NB4 (cell line): ENCODE measurements around the gene ARMC12.
"Not testable (repeated sequence)": the region's sequence is repeated elsewhere in the genome, so short reads cannot be mapped to it uniquely, and the experiment has no call there.

Experiments used
- DNase-seq: peaks from one replicate; pipeline ENCODE4 v3.0.0; 2010; ENCODE audit warnings: low read depth
- H3K4me3 ChIP-seq: one replicate; pipeline ENCODE4 v1.5.1; 2011; ENCODE audit warnings: mild to moderate bottlenecking, low read depth, low read length, moderate library complexity
- MYC ChIP-seq: IDR thresholded peaks from 2 replicates; pipeline ENCODE4 v1.6.1; 2011; ENCODE audit warnings: low read depth, low read length
- POLR2A ChIP-seq: IDR thresholded peaks from 2 replicates; pipeline ENCODE4 v1.6.1; 2011; ENCODE audit warnings: mild to moderate bottlenecking; ENCODE audit not compliant: insufficient read length; ENCODE audit errors: extremely low read depth
- TF ChIP-seq, protein P1 (sequence below): IDR thresholded peaks from one replicate; pipeline ENCODE4 v1.5.1; 2012; ENCODE audit warnings: low read depth, low read length
- TF ChIP-seq, protein P2 (sequence below): IDR thresholded peaks from 2 replicates; pipeline ENCODE4 v1.6.1; 2011; ENCODE audit warnings: low read depth, low read length

Gene ARMC12

DNA sequence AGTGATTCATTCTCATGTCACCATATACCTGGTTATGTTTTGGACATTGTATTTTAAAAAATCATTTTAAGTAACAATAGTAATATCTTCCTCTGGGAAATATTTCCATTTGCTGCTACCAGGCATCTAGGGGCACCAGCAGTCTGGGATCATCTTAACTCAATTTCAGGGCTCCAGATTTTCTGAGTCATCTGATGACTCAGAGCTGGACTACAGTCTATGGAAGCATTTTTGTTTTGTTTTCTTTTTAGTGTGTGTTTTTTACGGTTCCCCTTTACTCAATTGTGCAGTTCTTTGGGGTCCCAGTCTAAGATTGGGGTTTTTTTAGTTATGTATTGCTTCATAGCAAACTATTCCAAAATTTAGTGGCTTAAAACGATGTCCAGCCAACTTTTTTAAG is 42.4 kb upstream of the ARMC12 start:
- no peak overlapping the region for H3K4me3 ChIP-seq
- TF ChIP-seq, protein P1, sequence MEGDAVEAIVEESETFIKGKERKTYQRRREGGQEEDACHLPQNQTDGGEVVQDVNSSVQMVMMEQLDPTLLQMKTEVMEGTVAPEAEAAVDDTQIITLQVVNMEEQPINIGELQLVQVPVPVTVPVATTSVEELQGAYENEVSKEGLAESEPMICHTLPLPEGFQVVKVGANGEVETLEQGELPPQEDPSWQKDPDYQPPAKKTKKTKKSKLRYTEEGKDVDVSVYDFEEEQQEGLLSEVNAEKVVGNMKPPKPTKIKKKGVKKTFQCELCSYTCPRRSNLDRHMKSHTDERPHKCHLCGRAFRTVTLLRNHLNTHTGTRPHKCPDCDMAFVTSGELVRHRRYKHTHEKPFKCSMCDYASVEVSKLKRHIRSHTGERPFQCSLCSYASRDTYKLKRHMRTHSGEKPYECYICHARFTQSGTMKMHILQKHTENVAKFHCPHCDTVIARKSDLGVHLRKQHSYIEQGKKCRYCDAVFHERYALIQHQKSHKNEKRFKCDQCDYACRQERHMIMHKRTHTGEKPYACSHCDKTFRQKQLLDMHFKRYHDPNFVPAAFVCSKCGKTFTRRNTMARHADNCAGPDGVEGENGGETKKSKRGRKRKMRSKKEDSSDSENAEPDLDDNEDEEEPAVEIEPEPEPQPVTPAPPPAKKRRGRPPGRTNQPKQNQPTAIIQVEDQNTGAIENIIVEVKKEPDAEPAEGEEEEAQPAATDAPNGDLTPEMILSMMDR = no peak
- TF ChIP-seq MYC (no peak), POLR2A (no peak)
- TF ChIP-seq, protein P2, sequence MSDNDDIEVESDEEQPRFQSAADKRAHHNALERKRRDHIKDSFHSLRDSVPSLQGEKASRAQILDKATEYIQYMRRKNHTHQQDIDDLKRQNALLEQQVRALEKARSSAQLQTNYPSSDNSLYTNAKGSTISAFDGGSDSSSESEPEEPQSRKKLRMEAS = no peak
- peak; percentile 57 for DNase-seq

DNA sequence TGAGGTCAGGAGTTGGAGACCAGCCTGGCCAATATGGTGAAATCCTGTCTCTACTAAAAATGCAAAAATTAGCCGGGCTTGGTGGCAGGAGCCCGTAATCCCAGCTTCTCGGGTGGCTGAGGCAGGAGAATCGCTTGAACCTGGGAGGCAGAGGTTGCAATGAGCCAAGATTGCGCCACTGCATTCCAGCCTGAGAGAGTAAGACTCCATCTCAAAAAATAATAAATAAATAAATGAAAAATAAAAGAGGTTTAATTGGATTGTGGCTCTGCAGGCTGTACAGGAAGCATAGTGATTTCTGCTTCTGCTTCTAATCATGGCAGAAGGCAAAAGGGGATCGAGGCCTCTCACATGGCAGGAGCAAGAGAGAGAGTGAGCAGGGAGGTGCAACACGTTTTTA is 38.4 kb upstream of the ARMC12 start:
- not testable (repeated sequence) for DNase-seq, H3K4me3 ChIP-seq

DNA sequence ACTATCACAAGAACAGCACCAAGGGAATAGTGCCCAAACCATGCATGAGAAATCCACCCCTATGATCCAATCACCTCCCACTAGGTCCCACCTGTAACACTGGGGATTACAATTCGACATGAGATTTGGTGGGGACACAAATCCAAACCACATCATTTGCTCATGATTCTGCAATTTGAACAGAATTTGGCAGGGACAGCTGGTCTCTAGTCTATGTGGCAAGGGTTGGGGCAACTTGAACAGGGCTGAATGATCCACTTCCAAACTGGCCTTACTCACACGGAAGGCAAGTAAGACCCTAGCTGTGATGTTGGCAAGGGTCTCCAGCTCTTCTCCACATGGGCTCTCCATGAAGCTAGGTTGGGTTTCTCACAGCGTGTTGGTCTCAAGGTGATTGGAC is 38.0 kb upstream of the ARMC12 start:
- TF ChIP-seq MYC (no peak), POLR2A (no peak)
- TF ChIP-seq, protein P1 = no peak
- TF ChIP-seq, protein P2 = no peak

GRCh38 chr6:35703554-35703953 is 33.3 kb upstream of the ARMC12 start:
- TF ChIP-seq, protein P1 = no peak
- TF ChIP-seq MYC = no peak
- TF ChIP-seq, protein P2 = no peak
- TF ChIP-seq POLR2A = no peak
- DNase-seq = peak; percentile 85
- H3K4me3 ChIP-seq = no peak overlapping the region

More for the DNA sequence above, 38.0 kb upstream of the ARMC12 start:
- DNase-seq = no peak
- H3K4me3 ChIP-seq = no peak overlapping the region

DNA sequence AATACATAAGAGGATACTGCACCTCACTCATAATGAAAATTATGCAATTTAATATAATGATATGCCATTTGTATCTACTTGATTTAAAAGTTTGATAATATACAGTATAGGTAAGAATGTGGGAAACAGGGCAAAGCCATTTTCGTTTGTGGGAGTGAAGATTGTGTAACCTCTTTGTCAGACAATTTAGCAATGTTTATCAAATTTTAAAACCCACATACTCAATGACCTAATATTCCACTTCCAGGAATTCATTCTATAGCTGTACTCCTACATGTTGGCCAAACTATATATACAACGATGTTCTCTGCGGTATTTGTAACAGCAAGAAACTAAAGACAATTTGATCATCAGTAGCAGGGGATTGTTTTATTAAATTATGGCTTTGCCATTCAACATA is 30.4 kb upstream of the ARMC12 start:
- TF ChIP-seq POLR2A (no peak), MYC (no peak)
- TF ChIP-seq, protein P1 = no peak
- TF ChIP-seq, protein P2 = no peak
- peak; percentile 88 for DNase-seq
- H3K4me3 ChIP-seq = no peak overlapping the region

GRCh38 chr6:35707714-35708407 is 29.0 kb upstream of the ARMC12 start:
- no peak for DNase-seq
- no peak overlapping the region for H3K4me3 ChIP-seq
- no peak for TF ChIP-seq POLR2A

DNA sequence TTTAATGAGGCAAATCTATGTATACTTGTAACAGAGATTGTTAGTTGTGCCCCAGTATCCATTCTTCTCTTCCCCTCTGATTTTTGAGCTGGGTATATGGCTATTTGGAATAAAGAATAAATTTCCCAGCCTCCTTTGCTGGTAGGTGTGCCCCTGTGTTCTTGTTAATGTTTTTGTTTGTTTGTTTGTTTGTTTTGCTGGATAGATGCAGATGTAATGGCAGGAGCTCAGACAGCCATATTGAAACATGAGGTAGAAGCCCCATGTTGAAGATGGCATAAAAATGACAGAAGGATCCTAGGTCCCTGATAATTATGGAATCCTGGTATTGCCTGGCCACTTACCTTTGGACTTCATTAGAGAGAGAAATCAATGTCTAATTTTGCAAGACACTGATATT is 28.2 kb upstream of the ARMC12 start:
- H3K4me3 ChIP-seq = no peak overlapping the region
- DNase-seq = no peak
- TF ChIP-seq POLR2A = no peak
- TF ChIP-seq, protein P2 = no peak
- TF ChIP-seq MYC = no peak
- TF ChIP-seq, protein P1 = no peak
